Renal cortex interstitium (tissue), 11 donors: Measurements from ENCODE around the gene BCAR3. TPM values are rescaled to one million over a fixed set of nuclear protein-coding genes. Genes with fewer than 3 reads are reported as not detected.
"Not testable (repeated sequence)": the region's sequence is repeated elsewhere in the genome, so short reads cannot be mapped to it uniquely, and the experiment has no call there.

Source experiments
- DNase-seq, 11 donors: peaks; one replicate each; pipeline ENCODE4 v3.0.0-alpha.2; 2013; ENCODE audit warnings: low read depth in 9 of 11, low spot score in 4 of 11; ENCODE audit errors: extremely low read depth in 1 of 11
- polyA plus RNA-seq, 3 donors: library from polyadenylated mRNA; unstranded; fragments of 120-200 nt; gene quantifications; one replicate each; pipeline ENCODE4 v1.2.1, GENCODE V29; 2013; ENCODE audit not compliant: insufficient read length in 3 of 3

The BCAR3 gene
- polyA plus RNA-seq, 3 donors, result 22.4 to 24.5 (median 23.1) TPM

GRCh38 chr1:93658188-93658587, 23.4 kb downstream of the BCAR3 start:
- DNase-seq, result no peak

DNA sequence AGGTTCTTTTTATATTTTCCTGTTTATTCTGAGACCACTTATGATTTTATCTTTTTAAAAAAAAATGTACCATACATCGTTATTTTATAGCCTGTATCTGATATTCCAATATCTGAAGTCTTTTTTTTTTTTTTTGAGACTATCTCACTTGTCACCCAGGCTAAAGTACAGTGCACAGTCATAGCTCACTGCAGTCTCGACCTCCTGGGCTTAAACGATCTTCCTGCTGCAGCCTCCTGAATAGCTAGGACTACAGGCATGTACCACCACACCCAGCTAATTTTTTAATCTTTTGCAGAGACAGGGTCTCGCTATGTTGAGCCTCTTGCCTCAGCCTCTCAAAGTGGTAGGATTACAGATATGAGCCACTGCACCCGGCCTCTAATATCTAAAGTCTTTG, 25.1 kb downstream of the BCAR3 start:
- no peak for DNase-seq

DNA sequence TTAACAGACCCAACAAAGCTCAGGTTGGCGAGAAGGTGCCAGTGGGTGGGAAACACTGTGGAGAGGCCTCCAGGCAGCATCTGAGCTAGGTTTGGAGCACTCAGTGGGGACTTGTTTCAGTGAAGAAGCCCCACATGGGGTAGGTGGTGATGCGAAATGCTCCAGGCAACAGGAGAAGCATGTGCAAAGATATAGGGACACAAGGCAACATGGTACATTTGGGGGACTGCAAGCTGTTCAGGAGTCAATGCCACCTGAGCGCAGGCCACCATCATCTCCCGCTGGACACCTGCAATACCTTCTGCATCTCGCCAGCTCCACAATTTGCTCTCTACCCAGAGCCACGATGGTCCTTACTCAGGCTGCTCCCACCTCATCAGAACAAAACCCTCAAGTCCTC, 28.0 kb downstream of the BCAR3 start:
- no peak for DNase-seq

GRCh38 chr1:93652323-93652949, 29.2 kb downstream of the BCAR3 start:
- DNase-seq, result no peak

- no peak for DNase-seq
Measured at GRCh38 chr1:93651695-93652094, 29.9 kb downstream of the BCAR3 start.

GRCh38 chr1:93650159-93650558, 31.5 kb downstream of the BCAR3 start:
- not testable (repeated sequence) for DNase-seq

- DNase-seq, result no peak
Measured at GRCh38 chr1:93649231-93649630, 32.4 kb downstream of the BCAR3 start.

DNA sequence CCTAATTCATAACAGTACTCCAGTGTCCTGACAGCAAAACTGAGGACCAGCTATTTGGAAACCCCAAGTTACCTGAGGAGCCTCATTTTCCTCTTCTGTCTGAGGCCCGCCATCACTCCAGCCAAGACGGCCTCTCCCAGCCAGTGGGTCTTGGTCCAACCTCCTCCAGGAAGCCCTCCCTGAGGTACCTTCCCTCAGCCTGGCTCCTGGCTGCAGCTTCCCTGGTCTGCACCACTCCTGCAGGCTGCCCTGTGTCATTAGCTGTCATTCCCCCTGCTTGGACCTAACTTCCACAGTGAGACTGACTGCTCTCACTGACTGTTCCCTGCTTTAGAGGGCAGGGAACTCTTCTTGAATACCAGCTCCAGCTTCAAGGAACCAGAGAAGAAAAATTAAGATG, 33.0 kb downstream of the BCAR3 start:
- DNase-seq, result no peak

DNA sequence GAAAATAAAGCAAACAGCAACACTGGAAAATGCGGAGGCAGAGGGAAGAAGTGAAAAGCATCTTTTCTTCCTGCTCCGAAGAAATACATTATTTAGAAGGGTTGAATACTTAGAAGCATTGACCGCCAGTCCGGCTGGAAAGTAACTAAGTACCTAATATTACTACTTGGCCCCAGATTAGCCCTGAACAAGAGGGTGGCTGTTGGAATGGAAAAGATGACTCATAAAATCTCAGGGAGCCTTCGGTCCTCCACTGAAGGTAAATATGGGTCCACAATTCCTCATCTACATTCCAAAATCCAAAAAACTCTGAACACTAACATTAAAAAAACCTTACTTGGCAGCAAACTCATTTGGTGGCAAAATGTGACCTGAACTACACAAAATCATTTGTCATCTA, 40.1 kb downstream of the BCAR3 start:
- no peak for DNase-seq

- no peak for DNase-seq
Measured at GRCh38 chr1:93640656-93641440, 40.8 kb downstream of the BCAR3 start.

- DNase-seq, result peak in 2 of 11 donors; percentile 35 to 43
Measured at GRCh38 chr1:93638981-93639380, 42.7 kb downstream of the BCAR3 start.

DNA sequence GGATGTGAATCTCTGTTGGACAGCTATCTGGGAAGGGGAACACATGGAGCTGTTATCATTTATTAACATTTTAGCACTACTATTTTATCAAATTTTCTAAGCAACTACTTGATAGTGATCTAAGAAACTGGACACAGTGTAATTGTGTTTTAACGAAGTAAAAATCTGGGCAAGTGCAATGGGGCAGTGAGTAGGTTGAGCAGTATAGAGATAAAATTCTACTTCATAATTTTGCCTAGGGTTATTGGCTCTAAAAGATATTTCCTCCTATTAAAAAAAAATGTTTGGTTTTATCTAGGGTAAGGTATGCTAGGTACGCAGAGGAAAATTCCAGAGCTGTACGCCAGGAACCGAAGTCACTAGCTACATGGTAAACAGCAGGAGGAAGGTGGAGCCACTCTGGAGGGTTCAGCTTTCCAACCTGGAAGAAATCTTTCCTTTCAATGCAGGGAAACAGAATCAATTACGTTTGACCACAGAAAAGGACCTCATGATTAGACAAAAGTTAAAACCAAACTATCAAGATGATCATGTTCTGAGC, 43.3 kb downstream of the BCAR3 start:
- DNase-seq, result no peak

- no peak for DNase-seq
Measured at GRCh38 chr1:93636712-93637111, 44.9 kb downstream of the BCAR3 start.

- DNase-seq, result no peak
Measured at GRCh38 chr1:93635614-93636543, 45.8 kb downstream of the BCAR3 start.

DNA sequence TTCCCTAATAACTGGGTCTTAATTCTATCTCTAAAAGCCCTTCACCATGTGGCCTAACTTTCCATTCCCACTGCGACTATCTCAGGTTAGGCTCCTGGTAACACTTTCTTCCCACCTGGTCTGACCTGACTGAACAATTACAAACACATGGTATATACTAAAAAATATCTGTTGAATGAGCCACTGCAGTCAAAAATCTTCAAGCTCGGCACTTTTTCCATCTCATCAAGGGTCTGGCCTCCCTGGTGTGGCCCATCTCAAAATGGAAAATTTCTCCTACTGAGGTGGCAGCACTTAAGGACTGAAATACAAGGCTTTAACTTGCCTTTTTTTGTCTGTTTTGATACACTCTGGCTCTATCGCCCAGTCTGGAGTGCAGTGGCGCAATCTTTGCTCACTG, 48.3 kb downstream of the BCAR3 start:
- DNase-seq, result no peak

DNA sequence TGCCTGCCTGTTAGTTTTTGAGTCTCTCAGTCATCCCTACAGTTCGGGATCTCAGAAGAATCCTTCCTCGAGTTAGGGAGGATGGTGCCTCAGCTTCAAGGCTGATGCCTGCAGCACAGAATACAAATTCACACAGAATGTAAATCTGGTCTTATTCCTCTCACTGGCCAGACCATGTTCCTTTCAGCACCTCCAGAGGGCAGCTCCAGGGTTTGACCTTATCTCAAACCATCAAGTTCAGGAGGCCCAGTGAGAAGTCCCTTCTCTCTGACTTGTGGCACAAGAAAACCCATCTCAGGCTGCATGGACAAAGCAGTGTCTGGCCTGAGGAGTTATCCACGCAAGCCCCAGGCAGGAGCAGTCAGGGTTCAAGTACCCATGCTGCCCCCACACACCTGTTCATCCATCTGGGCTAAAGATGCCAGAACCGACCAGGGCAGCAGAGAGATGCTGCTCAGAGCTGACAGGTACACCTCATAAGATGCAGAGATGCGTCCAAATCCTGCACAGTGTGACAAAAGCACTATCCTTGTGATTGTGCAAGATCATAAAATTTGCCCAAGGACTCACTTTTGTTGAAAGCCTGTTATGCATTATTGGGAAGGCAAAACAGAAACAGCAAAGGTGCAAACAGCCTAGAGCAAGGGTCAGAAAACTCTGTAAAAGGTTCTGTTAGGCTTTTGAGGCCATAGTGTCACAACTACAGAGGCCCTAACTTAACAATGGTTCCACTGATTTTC, 49.8 kb downstream of the BCAR3 start:
- DNase-seq, result no peak

- no peak for DNase-seq
Measured at GRCh38 chr1:93630168-93630567, 51.5 kb downstream of the BCAR3 start.

DNA sequence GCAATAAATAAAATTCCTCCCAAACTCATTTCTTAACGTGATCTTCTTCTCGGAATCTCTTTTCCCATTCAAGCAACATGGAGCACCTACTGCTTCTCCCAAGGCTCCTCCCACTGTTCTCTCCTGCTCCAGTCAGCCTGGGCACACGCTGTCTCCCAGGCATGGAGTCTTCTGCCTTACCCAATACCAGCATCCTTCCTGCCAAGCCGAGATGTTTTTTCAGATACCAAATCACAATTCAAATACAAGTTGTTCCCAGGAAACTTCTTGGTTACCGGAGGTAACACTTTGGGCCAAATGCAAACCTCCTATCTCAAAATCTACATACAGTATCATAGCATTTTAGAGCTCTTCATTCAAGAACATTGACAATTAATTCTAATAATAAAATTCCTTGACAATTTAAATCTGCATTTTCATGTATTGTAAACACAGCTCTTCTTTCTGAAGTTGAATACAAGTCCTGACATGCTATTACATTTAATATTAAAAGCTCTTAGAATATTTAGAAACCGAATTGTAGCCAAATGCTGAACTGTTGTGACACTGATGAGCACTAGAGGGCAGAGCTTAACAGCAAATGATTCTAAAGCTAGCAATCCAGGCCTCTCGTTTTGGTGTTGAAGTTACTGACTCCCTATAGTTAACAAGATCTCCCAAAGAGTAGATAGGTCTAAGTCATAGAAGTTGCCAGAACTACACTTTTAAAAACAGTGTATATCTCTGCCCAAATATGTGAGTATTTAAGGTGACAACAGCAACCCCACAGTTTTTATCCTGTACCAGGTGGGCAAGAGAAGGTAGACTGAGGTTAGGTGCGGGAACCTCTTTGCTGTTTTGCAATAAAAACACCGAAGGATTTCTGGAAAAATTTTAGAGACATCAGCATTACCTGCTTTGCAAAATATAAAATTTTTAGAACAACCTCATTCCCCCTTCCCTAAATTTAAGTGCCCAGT, 52.3 kb downstream of the BCAR3 start:
- DNase-seq, result peak in 7 of 11 donors; percentile 48 to 70 (median 59)
